ENCODE results near the gene LMOD3.

The LMOD3 gene

GRCh38 chr3:69085168-69085832 lies 37.1 kb downstream of the LMOD3 start:
- H3K4me2 ChIP-seq (ENCODE audit: low read length), result peak overlapping the region; percentile 91
- H3K27me3 ChIP-seq (ENCODE audit: low read depth, low read length), result no peaks in the 10 kb centered on the region
- H4K20me1 ChIP-seq (ENCODE audit: insufficient read depth, low read length), result no peaks in the 10 kb centered on the region; the same call in 1 of the 2 replicates
- H3K9ac ChIP-seq (ENCODE audit: low read length), result peak overlapping the region; percentile 91
- H3K36me3 ChIP-seq (replicated peaks; ENCODE audit: low read depth, low read length), result peaks cover 4% of the 10 kb centered on the region
- peaks cover 52% of the 10 kb centered on the region for H3K79me2 ChIP-seq (ENCODE audit: low read length)
- no peaks in the 10 kb centered on the region for H3K9me3 ChIP-seq (ENCODE audit: insufficient read depth, low read length)
- peaks cover 82% of the 10 kb centered on the region for H3K4me1 ChIP-seq (ENCODE audit: low read length)
- peak overlapping the region; percentile 87 for H3K4me3 ChIP-seq (ENCODE audit: low read length)
- H2AFZ ChIP-seq (ENCODE audit: low read depth, low read length), result peak overlapping the region; percentile 62
- no peak for TF ChIP-seq EZH2phosphoT487 (IDR thresholded peaks at IDR 0.05; ENCODE audit: low read depth)
- TF ChIP-seq CTCF (IDR thresholded peaks at IDR 0.05; ENCODE audit: low read depth, low read length), result no peak
- H3K27ac ChIP-seq (ENCODE audit: low read length), result peak overlapping the region; percentile 89

GRCh38 chr3:69084326-69085167 lies 37.8 kb downstream of the LMOD3 start, which contains the start of gene ARL6IP5:
Gene ARL6IP5, plus strand, starts transcription at chr3:69084937. Its CDS starts 111 bp downstream, at chr3:69085048.
- Histone ChIP-seq H3K4me1 (ENCODE audit: low read length) (peaks cover 77% of the 10 kb centered on the region), H3K79me2 (ENCODE audit: low read length) (peaks cover 49% of the 10 kb centered on the region)
- TF ChIP-seq CTCF (IDR thresholded peaks at IDR 0.05; ENCODE audit: low read depth, low read length), result no peak
- no peak for TF ChIP-seq EZH2phosphoT487 (IDR thresholded peaks at IDR 0.05; ENCODE audit: low read depth)

GRCh38 chr3:69082805-69083204 lies 39.6 kb downstream of the LMOD3 start:
- H3K4me1 ChIP-seq (ENCODE audit: low read length), result peaks cover 76% of the 10 kb centered on the region
- H2AFZ ChIP-seq (ENCODE audit: low read depth, low read length), result no peak overlapping the region

More at GRCh38 chr3:69084326-69085167, 37.8 kb downstream of the LMOD3 start, which contains the start of gene ARL6IP5:
- Histone ChIP-seq H3K4me2 (ENCODE audit: low read length) (peak within 1 kb of the TSS; percentile 91), H3K27ac (ENCODE audit: low read length) (peak within 1 kb of the TSS; percentile 89), H2AFZ (ENCODE audit: low read depth, low read length) (peak within 1 kb of the TSS; percentile 62), H4K20me1 (ENCODE audit: insufficient read depth, low read length) (no peaks in the 10 kb centered on the region; the same call in 1 of the 2 replicates), H3K9me3 (ENCODE audit: insufficient read depth, low read length) (no peaks in the 10 kb centered on the region), H3K36me3 (replicated peaks; ENCODE audit: low read depth, low read length) (no peaks in the 10 kb centered on the region), H3K9ac (ENCODE audit: low read length) (peak within 1 kb of the TSS; percentile 91), H3K27me3 (ENCODE audit: low read depth, low read length) (no peaks in the 10 kb centered on the region), H3K4me3 (ENCODE audit: low read length) (peak within 1 kb of the TSS; percentile 87)

More at GRCh38 chr3:69082805-69083204, 39.6 kb downstream of the LMOD3 start:
- no peak for TF ChIP-seq CTCF (IDR thresholded peaks at IDR 0.05; ENCODE audit: low read depth, low read length)
- TF ChIP-seq EZH2phosphoT487 (IDR thresholded peaks at IDR 0.05; ENCODE audit: low read depth), result no peak
- H3K9me3 ChIP-seq (ENCODE audit: insufficient read depth, low read length), result no peaks in the 10 kb centered on the region
- H3K4me2 ChIP-seq (ENCODE audit: low read length), result peak overlapping the region; percentile 82
- H3K79me2 ChIP-seq (ENCODE audit: low read length), result peaks cover 50% of the 10 kb centered on the region
- H3K27ac ChIP-seq (ENCODE audit: low read length), result peak overlapping the region; percentile 89
- peak overlapping the region; percentile 87 for H3K4me3 ChIP-seq (ENCODE audit: low read length)
- peaks cover 7% of the 10 kb centered on the region for H3K36me3 ChIP-seq (replicated peaks; ENCODE audit: low read depth, low read length)
- H3K27me3 ChIP-seq (ENCODE audit: low read depth, low read length), result no peaks in the 10 kb centered on the region
- H4K20me1 ChIP-seq (ENCODE audit: insufficient read depth, low read length), result no peaks in the 10 kb centered on the region
- peak overlapping the region; percentile 59 for H3K9ac ChIP-seq (ENCODE audit: low read length)
